NCI-H1694 (cell line): ENCODE results near the gene TMEM132C.

Experiments used
- DNase-seq: peaks from one replicate; lab custom pipeline; 2025; lab: John Stamatoyannopoulos, UW

Gene TMEM132C

GRCh38 chr12:128712622-128713021, 445.7 kb downstream of the TMEM132C start:
- DNase-seq, result no peak

GRCh38 chr12:128715485-128715884, 448.5 kb downstream of the TMEM132C start:
- DNase-seq, result no peak

GRCh38 chr12:128724468-128725046, 457.6 kb downstream of the TMEM132C start:
- no peak for DNase-seq

GRCh38 chr12:128726886-128727285, 459.9 kb downstream of the TMEM132C start:
- DNase-seq, result no peak

GRCh38 chr12:128727461-128727860, 460.5 kb downstream of the TMEM132C start:
- no peak for DNase-seq

- no peak for DNase-seq
Measured at GRCh38 chr12:128727999-128728398, 461.0 kb downstream of the TMEM132C start.

- no peak for DNase-seq
Measured at GRCh38 chr12:128729628-128730121, 462.7 kb downstream of the TMEM132C start.

- no peak for DNase-seq
Measured at GRCh38 chr12:128734371-128734770, 467.4 kb downstream of the TMEM132C start.

GRCh38 chr12:128737292-128737966, 470.5 kb downstream of the TMEM132C start:
- no peak for DNase-seq

- no peak for DNase-seq
Measured at GRCh38 chr12:128743916-128744315, 476.9 kb downstream of the TMEM132C start.

GRCh38 chr12:128745772-128746689, 479.1 kb downstream of the TMEM132C start:
- no peak for DNase-seq

- DNase-seq, result no peak
Measured at GRCh38 chr12:128747441-128747840, 480.5 kb downstream of the TMEM132C start.

GRCh38 chr12:128752386-128752785, 485.4 kb downstream of the TMEM132C start:
- DNase-seq, result no peak

GRCh38 chr12:128753438-128753837, 486.5 kb downstream of the TMEM132C start:
- no peak for DNase-seq

- DNase-seq, result no peak
Measured at GRCh38 chr12:128754275-128754674, 487.3 kb downstream of the TMEM132C start.

- DNase-seq, result no peak
Measured at GRCh38 chr12:128755566-128755965, 488.6 kb downstream of the TMEM132C start.
